Kidney (tissue), 14 donors: ENCODE measurements around the gene USH2A. TPM values are rescaled to one million over a fixed set of nuclear protein-coding genes. Genes with fewer than 3 reads are reported as not detected.

Source experiments
- DNase-seq, 5 donors: peaks; one replicate each; pipeline ENCODE4 v3.0.0-alpha.2; 2013 to 2020
- FAIRE-seq: peaks from 2 replicates; lab custom pipeline; 2012; peaks lifted over from hg19 to GRCh38; lab: Jason Lieb, UNC
- H3K27ac ChIP-seq, 2 donors: one replicate each; pipeline ENCODE4 v1.7.0; 2013; ENCODE audit warnings: low read depth in 2 of 2, low read length in 2 of 2, inconsistent platforms in 1 of 2
- H3K27me3 ChIP-seq: one replicate; pipeline ENCODE4 v1.7.1; 2013; ENCODE audit warnings: low read length, inconsistent platforms; ENCODE audit not compliant: control insufficient read depth, insufficient read depth
- H3K36me3 ChIP-seq, 3 donors: one replicate each; pipeline versions ENCODE4 v1.7.0 to v1.7.1; 2013; ENCODE audit warnings: low read length in 3 of 3, control low read depth in 1 of 3, inconsistent platforms in 1 of 3; ENCODE audit not compliant: insufficient read depth in 3 of 3, control insufficient read depth in 2 of 3
- H3K4me1 ChIP-seq, 3 donors: one replicate each; pipeline versions ENCODE4 v1.7.0 to v1.7.1; 2013; ENCODE audit warnings: low read length in 3 of 3, inconsistent platforms in 1 of 3, low read depth in 1 of 3; ENCODE audit not compliant: control insufficient read depth in 2 of 3, insufficient read depth in 2 of 3
- H3K4me3 ChIP-seq, 3 donors: one replicate each; pipeline versions ENCODE4 v1.7.0 to v1.8.1; 2013; ENCODE audit warnings: low read length in 3 of 3, control low read depth in 1 of 3, inconsistent platforms in 1 of 3
- H3K9ac ChIP-seq, 3 donors: one replicate each; pipeline versions ENCODE4 v1.7.0 to v1.7.1; 2013; ENCODE audit warnings: low read length in 3 of 3, control low read depth in 1 of 3, inconsistent platforms in 1 of 3
- H3K9me3 ChIP-seq, 3 donors: one replicate each; pipeline versions ENCODE4 v1.7.0 to v1.7.1; 2013; ENCODE audit warnings: low read length in 3 of 3, control low read depth in 1 of 3, inconsistent platforms in 1 of 3; ENCODE audit not compliant: control insufficient read depth in 2 of 3, insufficient read depth in 1 of 3
- intact Hi-C: fragments of 100-400 bp; cut with DNase I; formaldehyde crosslinking; loops from one replicate; pipeline ENCODE4 v1.11.1; 2022
- polyA plus RNA-seq: library from polyadenylated mRNA; stranded (reverse); fragments of 350-450 nt; fragmentation: Illumina TruSeq; extraction: RNeasy Lipid Tissue Mini Kit (QIAGEN cat#74804); gene quantifications from one replicate; pipeline ENCODE4 v1.2.3, GENCODE V29; 2014; ENCODE audit warnings: low read depth, low replicate concordance; ENCODE audit not compliant: insufficient read depth
- total RNA-seq: library from RNA; stranded (reverse); fragmentation: NEBNext Ultra II Directional; extraction: Animal tissue kit (Norgen Biotek cat#: 25700); gene quantifications from one replicate; pipeline ENCODE4 v1.2.1, GENCODE V29; 2021
- TF ChIP-seq, protein P1 (sequence below): IDR thresholded peaks from 3 replicates; pipeline ENCODE4 v1.5.1; 2012; ENCODE audit warnings: mild to moderate bottlenecking, moderate library complexity, borderline replicate concordance; ENCODE audit not compliant: insufficient read depth; ENCODE audit errors: extremely low read depth
- donor health status: control.
- donor health status: control.
- donor health status: control.
- donor health status: control.
- donor health status: control.
- donor health status: DM: yes; HTN: yes; CAD: no.
- donor health status: Normal renal cell carcinoma (clear cell type).

Gene USH2A
- total and polyA plus RNA-seq, 2 donors from 2014 or later: 0.06 TPM; not detected in 1

DNA sequence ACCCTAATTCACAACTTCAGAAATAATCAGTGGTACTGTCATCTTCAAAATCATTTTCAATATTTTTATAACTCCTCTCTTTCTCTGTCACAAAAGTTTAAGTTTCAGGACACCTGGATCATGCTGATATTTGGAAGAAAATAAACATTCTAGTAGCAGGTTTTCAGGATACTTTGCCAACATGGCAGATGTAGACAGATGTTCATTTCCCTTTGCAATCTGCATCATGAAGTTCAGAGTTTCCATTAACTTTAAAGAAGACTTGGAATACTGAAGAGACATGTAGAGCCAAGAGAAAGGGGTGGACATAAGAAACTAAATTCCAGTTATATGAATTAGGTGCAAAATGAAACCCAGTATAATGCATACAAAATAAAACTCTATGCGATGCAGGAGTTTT is 218.1 kb downstream of the USH2A start:
- Histone ChIP-seq H3K36me3 (no peaks in the 10 kb centered on the region), H3K27me3 (no peaks in the 10 kb centered on the region)
- no peak for FAIRE-seq

DNA sequence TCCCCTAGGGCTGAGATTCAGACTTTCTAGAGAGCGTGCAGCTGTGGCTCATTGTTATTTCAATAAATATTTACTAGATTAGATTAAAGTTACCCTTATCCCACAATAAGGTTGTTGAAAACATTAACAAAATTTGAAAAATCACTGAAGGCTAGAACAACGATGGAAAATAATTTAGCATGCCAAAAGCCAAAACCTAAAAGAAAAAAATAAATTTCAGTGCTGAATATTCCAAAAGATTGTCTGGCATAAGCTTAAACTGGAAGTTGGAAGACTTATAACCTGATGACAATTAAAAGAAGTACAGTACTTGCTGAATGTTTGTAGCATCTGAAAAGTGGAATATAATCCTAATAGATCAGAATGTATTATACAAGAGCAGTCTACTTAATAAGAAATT is 221.3 kb downstream of the USH2A start:
- Histone ChIP-seq H3K4me1 (no peaks in the 10 kb centered on the region), H3K9ac (no peak overlapping the region), H3K9me3 (no peaks in the 10 kb centered on the region), H3K27me3 (no peaks in the 10 kb centered on the region), H3K4me3 (no peak overlapping the region), H3K27ac (no peak overlapping the region), H3K36me3 (no peaks in the 10 kb centered on the region)
- FAIRE-seq: no peak
- TF ChIP-seq, protein P1, sequence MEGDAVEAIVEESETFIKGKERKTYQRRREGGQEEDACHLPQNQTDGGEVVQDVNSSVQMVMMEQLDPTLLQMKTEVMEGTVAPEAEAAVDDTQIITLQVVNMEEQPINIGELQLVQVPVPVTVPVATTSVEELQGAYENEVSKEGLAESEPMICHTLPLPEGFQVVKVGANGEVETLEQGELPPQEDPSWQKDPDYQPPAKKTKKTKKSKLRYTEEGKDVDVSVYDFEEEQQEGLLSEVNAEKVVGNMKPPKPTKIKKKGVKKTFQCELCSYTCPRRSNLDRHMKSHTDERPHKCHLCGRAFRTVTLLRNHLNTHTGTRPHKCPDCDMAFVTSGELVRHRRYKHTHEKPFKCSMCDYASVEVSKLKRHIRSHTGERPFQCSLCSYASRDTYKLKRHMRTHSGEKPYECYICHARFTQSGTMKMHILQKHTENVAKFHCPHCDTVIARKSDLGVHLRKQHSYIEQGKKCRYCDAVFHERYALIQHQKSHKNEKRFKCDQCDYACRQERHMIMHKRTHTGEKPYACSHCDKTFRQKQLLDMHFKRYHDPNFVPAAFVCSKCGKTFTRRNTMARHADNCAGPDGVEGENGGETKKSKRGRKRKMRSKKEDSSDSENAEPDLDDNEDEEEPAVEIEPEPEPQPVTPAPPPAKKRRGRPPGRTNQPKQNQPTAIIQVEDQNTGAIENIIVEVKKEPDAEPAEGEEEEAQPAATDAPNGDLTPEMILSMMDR: no peak
- no peak for DNase-seq
- intact Hi-C loops: no loop called here

More for the DNA sequence above, 218.1 kb downstream of the USH2A start:
- Histone ChIP-seq H3K9me3 (no peaks in the 10 kb centered on the region), H3K9ac (no peak overlapping the region), H3K4me3 (no peak overlapping the region), H3K4me1 (no peaks in the 10 kb centered on the region), H3K27ac (no peak overlapping the region)
- intact Hi-C loops: no loop called here
- TF ChIP-seq, protein P1: no peak
- DNase-seq: no peak

DNA sequence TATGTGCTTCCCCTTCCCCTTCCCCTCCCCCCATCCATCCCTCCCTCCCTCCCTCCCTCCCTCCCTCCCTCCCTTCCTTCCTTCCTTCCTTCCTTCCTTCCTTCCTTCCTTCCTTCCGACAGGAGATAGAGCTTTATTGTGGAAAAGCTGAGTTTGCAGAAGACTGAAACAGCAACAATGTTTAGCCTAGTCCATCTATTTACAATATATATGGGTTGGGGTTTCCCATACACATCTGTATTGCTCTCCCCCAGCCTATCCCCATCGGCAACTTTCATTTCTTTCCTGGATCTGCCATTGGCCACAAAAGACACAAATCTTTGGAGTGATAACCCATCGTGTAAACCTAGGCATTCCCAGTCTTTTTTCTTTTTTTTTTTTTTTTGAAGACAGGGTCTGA is 222.3 kb downstream of the USH2A start:
- Histone ChIP-seq H3K4me1 (no peaks in the 10 kb centered on the region), H3K36me3 (no peaks in the 10 kb centered on the region), H3K27ac (no peak overlapping the region), H3K4me3 (no peak overlapping the region), H3K9ac (no peak overlapping the region), H3K9me3 (no peaks in the 10 kb centered on the region), H3K27me3 (no peaks in the 10 kb centered on the region)
- FAIRE-seq: no peak
- intact Hi-C loops: no loop called here
- DNase-seq: no peak
- TF ChIP-seq, protein P1: no peak

DNA sequence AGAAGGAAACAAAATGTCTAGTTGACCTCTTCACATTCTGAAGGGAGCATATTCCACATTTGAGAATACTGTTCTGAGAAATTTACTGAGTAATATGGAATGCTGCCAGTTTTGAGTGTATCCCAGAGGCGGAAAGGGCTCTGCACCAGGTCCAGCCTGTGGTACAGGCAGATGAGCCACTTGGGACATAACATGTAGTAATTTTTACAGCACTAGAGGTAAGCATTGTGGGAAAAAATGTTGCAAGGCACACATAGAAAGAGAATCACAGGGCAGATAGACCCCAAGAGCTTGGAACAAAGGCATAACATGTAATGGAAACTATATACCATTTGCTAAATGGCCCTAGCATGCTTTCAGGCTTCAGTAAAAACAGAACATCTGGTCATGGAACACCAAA is 228.5 kb downstream of the USH2A start:
- Histone ChIP-seq H3K4me1 (no peaks in the 10 kb centered on the region), H3K9ac (no peak overlapping the region), H3K36me3 (no peaks in the 10 kb centered on the region), H3K9me3 (no peaks in the 10 kb centered on the region), H3K4me3 (no peak overlapping the region), H3K27ac (no peak overlapping the region), H3K27me3 (no peaks in the 10 kb centered on the region)
- intact Hi-C loops: no loop called here
- FAIRE-seq (no peak), DNase-seq (no peak)
- TF ChIP-seq, protein P1: no peak
